ENCODE measurements around the gene ITPKB.
"Not testable (repeated sequence)": the region's sequence is repeated elsewhere in the genome, so short reads cannot be mapped to it uniquely, and the experiment has no call there.

Gene ITPKB

DNA sequence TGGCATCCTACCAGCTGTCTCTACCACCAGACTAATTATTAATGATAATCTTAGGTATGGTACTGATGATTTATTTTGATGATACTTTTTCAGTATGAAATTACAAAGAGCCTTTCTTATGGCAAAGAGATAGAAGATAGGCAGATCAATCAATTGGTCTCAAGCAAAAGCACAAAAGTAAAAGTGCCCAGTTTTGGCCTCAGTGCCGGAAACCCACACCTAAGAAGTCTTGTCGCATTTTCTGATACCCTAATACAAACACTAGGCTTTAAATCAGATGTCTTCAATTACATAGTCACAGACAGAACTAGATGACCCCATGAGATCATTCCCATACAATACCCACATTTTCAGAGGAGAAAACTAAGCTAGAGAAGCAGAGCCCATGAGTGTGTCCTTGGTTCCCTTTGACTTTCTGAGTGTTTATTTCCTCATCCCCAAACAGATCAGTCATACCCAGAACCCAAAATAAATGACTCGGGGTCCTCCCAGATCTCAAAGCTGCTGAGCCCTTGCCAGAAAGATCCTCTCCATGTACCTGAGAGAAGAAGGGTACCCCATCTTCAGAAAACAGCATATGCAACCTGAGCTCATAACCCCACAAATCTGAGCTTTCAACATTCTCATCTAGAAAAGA lies 7.7 kb downstream of the ITPKB start:
- no peak for DNase-seq (ENCODE audit: low read depth in 1 of 2, low spot score in 1 of 2)

DNA sequence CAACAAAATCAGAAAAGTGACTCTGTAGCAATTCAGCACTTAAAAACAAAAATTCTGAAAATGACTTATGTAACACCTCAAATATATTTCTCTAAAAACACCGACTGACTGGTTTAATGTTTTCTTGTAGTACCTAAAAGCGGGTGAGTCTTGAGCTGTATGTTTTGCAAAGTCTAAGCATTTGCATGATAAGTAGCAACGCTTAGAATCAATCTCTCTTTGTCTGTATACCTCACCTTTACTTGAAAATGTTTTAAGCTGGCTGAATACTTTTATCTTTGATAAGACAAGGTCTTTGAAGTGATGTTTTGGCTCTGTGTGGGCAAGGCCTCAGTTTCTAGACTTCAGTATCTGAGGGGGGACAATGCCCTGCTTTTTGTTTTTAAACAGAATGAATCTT lies 8.2 kb downstream of the ITPKB start:
- no peak for DNase-seq (ENCODE audit: low read depth in 1 of 2, low spot score in 1 of 2)

DNA sequence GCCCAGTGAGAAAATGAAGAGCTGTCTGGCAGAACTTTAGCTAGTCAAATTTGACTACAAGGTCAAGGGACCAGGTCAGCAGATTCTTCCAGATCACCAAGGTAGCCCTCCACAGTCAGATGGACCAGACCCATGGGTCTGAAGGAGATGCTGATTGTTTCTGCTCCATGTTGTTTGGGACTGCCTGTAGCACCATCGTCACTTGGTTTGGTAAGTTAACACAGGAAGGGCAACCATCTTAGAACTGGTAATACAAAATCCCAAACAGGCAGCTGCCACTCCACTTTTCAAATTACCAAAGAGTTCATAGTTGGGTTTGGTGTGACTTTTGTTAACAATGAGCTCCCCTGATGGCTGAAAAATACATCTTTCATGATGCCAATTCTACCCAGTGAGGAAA lies 9.0 kb downstream of the ITPKB start:
- no peak for DNase-seq (ENCODE audit: low read depth in 1 of 2, low spot score in 1 of 2)

DNA sequence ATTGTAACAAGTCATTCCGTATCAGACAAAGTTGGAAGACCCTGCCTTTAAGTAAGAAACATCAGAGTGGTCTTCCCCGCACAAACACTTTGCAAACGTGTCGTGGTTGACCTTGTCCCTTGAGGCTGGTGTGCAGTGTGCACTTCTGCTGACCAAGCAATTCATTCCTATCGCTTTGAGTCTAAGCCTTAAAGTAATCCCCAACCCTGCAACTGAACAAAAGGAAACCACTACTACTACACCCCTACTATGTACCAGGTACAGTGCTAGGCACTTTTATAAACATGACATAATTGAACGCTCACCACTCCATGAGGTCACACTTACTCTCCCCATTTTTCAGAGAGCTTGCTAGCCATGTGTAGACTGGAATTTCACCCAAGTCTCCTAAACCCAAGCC lies 10.6 kb downstream of the ITPKB start:
- no peak for DNase-seq (ENCODE audit: low read depth in 1 of 2, low spot score in 1 of 2)

DNA sequence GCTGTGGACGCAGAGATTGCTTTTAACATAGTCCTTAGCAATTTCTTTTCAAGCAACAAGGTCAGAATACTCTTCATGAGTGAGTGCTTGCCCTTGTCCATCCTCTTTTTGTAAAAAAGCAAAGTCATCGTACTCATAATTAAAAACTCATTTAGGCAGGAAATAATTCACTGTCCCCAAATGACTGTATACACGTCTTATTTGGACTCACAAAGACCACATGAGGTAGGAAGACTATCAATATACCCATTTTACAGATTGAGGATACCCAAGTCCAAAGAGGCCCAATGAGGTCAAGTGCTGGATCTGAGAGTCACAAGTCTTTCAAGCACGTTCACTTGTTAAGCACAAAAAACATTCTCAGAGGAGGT lies 13.2 kb downstream of the ITPKB start:
- DNase-seq (ENCODE audit: low read depth in 1 of 2, low spot score in 1 of 2) = no peak

DNA sequence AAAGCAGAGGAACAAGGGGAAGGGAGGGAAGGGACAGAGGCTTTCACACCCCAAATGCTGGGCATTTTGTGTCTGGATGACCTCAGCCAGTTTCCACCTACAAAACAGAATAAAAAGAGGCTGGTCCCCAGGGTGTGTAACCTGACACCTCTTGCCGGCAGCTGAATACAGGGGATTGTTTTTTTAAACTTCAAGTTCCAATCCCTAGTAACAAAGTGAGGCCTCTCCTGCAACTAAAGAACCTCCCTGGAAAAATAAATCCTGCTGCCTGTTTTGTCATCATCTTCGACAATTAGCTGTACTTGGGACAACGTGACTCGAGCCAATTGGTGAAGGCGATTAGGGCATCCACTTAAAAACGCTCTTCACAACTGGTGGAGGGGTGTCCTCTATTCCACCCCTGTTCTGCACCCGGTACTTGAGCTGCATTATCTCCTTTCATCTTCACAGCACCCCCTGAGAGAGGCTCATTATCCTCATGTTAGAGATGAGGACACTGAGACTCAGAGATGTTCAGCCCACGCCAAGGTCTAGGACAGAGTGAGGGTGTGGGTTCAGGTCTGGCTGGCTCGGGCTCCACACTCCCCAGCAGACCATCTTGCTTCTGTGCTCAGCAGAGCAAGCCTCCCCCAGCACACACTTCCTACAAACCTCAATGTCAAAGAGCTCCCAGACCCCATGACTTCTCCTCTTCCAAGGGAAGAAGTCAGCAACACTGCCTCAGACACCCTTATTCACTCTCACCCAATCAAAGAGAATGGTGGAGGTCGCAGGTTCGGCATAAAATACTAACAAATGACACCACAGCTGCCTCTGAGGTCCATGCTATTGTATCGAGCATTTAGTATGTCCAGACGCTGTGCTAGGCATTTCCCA lies 15.2 kb downstream of the ITPKB start:
- DNase-seq (ENCODE audit: low read depth in 1 of 2, low spot score in 1 of 2) = no peak

DNA sequence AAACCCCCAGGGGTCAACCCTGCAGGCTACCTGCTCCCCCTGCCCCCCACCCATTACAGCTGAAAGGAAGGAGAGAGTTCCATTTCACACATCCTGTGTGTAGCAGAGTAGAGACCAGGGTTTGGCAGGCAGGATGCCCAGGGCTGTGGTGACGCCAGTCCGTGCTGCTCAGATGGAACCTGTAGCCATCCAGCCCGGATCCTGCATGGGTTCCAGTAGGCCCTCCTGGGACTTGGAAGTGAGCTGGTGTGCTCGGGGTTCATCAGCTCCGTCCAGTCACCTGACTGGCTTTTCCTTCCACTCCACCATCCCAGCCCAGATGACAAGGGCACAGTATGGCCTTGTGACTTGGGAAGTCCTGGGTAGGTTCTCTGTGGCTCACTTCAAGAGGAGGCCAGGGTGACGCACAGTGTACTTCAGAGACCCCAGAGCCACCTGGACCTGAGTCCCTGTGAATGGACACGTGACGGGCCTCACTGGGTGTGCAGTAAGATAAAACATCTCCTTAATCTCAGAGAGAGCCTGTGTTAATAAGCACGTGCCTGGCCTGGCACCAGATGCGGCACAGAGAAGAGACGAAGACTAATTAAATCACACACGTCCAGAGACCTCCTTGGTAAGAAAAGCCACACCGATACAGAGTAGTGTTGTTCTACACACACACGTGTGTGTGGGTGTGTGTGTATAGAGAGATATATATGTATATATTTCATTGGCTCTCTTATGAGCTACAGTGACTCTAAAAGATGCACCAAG lies 16.0 kb downstream of the ITPKB start:
- DNase-seq (ENCODE audit: low read depth in 1 of 2, low spot score in 1 of 2) = no peak

DNA sequence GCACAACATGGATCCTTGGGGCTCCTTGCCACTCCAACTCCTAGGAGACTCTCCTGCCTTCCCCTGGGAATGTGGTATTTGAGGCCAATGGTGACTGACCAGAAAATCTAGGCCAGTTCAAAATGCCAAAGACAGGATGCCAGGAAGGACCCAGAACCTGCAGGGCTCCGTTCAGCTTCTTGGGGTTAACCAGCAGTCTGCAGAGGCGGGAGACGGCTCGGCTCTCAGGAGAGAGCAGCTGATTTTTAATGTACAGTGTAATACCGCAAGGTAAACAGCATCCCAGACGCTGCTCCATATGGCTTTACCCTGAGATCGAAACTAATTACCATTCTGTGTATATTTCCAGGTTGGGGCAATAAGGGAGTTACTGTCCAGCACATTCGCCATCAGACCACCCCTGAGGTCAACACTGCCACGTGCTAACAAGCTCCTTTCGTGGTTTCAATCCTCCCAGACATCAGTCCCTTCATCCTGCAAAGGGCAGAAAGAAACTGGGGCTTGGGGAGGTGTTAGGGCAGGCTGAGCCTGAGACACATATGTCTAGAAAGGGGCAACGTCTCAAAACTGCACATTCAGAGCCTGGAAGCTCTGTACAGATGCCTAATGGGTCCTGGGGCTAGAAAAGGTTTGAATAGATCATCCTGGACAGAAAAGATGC lies 16.7 kb downstream of the ITPKB start:
- DNase-seq (ENCODE audit: low read depth in 1 of 2, low spot score in 1 of 2) = no peak

DNA sequence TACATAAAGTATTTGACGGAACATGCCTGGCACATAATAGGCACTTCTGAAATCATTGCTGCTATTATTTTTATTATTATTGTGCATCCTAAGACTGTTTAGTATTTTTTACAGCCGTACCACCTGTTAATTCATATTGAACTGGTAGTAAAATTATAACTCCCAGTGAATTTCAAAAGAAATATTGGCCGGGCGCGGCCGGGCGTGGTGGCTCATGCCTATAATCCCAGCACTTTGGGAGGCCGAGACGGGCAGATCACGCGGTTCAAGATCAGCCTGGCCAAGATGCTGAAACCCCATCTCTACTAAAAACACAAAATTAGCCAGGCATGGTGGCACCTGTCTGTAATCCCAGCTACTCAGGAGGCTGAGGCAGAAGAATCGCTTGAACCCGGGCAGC lies 18.5 kb downstream of the ITPKB start:
- DNase-seq (ENCODE audit: low read depth in 1 of 2, low spot score in 1 of 2) = not testable (repeated sequence)

DNA sequence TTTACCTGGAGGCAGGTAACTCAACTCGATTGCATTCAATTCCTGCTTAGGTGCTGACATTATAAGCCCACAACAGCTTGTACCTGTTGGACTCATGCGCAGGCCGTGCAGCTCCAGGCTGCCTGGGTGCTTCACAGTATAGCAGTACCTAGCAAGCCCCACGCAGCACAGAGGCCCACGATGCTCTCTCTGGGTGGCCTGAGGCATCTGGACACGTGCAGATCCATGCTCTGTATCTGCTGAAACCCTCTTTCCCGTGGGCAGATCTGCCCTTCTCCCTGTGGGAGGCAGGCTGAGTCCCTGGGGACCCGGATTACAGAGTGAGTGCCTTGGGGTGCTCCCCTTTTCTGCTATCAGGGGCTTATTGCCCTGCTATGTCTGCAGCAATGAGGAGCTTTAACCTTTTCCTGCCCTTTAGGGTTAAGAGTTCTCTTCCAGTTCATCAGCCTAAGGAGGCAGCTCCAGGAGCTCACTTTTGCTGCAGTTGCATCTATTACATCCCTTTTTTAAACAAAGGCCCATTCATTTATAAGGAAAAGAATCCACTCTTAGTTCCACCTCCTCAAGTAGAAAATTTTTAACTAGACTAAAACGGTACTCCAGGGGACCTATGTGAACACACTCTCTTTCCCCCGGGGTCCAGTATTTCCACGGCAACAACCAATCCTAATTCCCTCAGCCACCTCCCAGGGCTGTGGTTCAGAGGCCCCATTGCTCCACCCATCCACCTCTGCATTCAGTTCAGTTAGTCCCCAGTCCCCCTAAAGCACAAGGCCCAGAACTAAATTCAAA lies 19.3 kb downstream of the ITPKB start:
- no peak for DNase-seq (ENCODE audit: low read depth in 1 of 2, low spot score in 1 of 2)

DNA sequence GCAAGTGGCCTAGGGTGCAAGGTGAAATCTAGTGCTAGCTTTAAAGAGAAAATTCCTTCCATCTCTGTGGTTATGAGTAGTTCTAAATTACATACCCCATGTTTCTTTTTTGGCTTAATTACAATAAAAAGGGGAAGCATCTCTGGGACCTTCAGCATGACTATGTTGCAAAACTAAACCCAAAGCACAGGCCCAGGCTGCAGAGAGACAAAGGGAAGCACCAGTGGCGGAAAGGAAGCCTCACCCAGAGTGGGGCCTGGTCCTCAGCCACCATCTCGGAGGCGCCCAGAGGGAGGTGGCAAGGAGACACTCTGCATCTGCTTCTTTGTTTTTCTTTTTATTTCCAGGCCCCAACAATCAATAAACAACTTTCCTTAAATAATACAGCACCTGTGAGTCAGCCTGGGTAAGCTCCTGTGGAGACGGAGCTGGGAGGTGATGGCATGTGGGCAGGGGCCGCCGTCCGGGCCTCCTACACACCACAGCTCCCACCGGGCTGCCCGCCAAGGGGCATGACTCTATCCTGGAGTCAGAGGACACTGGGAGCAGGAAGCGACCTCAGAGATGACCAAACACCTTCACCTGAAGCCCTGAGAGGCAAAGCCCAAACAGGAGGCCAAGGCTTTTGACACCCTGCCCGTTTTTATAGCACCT lies 21.7 kb downstream of the ITPKB start:
- DNase-seq (ENCODE audit: low read depth in 1 of 2, low spot score in 1 of 2) = no peak

DNA sequence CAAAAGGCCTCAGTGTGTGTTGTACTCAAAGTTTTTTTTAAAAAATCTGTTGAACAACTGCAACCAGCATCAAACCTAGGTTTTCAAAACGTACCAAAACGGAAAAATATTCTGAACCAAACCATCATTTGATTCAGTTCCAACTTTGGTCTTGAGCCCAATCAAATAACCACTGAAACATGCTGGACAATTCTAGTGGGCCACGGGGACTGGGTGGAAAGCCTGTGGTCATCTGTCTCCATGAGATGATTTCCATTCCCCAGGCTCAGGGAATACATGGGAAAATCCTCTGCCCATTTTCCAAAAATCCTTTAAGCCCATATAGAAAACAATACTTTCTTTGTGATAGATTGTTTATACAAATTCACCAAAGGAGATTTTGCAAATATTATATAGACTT lies 22.5 kb downstream of the ITPKB start:
- DNase-seq (ENCODE audit: low read depth in 1 of 2, low spot score in 1 of 2) = no peak

DNA sequence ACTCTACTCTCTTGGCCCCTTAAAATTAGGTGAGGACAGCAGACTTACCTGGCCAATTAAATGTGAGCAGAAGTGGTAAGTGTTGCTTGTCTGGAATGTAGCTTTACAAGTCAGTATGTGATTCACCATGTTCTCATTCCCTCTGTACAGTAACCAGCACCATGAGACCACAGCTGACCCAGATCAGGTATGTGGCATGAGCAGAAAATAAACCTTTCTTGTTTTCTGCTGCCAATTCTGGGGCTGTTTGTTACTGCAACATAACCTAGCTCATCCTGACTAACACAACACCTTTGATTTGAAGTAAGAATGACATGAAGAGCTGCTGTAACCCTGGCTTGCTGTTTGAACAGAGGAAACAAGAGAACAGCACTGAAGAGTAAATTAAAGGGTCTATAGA lies 24.9 kb downstream of the ITPKB start:
- DNase-seq (ENCODE audit: low read depth in 1 of 2, low spot score in 1 of 2) = no peak

DNA sequence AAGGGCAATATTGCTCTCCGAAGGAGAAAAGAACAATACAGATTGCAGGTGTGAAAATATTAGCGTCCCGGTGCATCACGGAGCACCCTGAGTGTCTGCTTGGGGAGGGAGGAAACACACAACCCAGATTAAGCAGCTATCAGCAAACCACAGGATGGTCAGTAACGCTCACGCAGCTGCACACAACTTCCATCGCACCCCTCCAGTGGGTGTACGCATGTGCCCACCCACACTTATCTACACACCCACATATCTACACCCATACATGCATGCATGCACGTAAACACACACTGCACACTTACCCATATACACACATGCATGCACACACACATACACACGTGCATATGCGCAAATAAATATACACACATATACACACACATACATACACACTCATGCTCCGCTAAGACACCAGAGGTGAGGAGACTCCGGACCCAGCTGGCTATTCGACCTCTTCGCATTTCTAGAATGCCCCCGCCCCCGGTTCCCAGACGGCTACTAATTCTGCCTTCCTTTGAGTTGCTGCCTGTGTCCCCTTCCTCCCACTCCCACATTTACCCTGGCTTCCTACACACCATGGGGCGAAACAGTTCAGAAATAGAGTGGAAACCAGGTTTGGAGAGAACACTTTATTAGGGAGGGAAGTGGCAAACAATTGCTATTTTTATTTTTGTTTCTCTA lies 26.2 kb downstream of the ITPKB start:
- DNase-seq (ENCODE audit: low read depth in 1 of 2, low spot score in 1 of 2) = no peak

DNA sequence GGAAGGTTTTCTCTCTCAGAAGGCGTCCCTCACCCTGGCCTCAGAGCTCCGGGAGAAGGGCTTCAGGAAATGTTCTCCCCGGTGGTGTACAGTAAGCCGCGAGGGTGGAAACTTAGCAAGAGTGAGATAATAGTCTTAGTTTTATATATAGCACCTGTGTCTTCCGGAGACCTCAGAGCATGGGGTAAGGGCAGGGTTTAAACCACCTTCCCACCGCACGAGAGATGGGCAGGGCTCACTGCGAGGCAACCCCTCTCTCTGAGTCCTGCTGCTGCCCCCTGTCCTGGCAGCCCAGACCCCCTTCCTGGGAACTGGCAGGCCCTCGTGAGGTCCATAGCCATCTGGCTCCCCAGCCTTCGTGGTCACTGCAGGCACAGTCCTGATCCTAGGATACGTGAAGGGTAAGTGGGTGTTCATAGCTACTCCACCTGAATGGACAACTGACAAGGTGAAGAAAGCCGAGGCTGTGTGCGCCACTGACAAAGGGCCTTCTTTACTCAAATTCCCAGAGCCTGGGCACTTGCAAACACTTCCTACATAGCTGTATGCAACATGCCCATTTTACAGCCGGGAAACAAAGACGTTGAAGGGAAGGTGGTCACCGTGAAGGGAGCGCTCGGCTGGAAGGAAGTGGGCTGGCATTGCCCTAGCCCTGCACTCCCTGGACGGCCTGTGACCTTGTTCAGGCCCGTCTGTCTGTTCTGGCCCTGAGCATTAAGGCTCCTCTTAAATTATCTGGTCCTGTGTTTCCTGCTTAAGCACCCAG lies 26.9 kb downstream of the ITPKB start:
- DNase-seq (ENCODE audit: low read depth in 1 of 2, low spot score in 1 of 2) = no peak

DNA sequence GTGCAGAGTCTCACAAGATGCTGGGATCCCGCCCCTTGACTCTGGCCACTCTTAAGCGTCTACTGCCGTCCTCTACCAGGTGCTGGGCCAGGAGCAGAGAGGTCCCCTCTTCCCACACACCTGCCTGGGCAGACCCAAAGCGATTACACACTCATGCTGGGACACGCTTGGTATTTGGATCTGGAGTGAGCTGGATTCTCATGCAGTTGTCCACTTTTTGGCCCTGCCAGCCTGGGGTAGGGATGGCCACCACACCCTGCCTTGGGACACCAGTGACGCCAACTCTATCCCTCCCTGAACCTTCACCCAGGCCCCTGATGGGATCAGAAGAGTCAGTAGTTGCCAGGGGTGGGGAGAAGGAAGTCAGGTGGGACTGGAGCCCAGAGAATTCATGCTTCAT lies 28.6 kb downstream of the ITPKB start:
- DNase-seq (ENCODE audit: low read depth in 1 of 2, low spot score in 1 of 2) = no peak

DNA sequence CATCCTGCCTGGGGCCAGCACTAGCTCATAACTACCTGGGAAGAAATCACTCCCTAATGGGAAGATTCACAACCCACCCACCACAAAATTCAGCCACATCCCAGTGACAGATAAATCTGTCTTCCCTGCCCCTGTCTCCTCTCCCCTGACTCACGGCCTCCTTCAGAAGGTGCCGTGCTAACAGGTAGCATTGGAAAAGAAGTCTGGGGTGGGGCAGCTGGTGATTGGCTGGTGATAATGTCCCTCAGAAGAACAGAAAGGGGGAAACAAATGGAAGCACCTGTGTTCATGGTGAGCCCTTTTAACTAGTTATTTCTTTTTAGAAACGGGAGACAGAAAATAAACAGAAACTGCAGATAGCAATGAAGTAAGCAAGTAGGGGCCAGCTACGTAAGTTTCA lies 29.1 kb downstream of the ITPKB start:
- DNase-seq (ENCODE audit: low read depth in 1 of 2, low spot score in 1 of 2) = no peak

DNA sequence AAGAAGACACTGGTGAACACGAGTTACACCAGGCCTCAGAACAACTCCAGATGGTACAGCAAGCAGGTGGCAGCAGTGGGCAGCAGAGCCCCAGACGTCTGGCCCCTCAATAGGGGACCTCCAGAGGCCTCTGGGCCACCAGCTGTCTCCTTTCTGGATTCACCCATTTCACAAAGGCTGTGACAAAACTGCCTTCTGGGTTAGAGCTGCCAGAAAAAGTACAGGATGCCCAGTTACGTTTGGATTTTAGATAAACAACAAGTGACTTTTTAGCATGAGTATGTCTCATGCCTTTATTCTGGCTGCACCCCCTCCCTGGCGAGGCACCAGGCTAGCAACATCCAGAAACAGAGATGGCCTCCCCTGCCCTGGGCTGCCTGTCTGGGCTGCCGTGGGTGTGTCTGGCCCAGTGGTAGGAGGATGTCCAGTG lies 30.1 kb downstream of the ITPKB start:
- no peak for DNase-seq (ENCODE audit: low read depth in 1 of 2, low spot score in 1 of 2)

DNA sequence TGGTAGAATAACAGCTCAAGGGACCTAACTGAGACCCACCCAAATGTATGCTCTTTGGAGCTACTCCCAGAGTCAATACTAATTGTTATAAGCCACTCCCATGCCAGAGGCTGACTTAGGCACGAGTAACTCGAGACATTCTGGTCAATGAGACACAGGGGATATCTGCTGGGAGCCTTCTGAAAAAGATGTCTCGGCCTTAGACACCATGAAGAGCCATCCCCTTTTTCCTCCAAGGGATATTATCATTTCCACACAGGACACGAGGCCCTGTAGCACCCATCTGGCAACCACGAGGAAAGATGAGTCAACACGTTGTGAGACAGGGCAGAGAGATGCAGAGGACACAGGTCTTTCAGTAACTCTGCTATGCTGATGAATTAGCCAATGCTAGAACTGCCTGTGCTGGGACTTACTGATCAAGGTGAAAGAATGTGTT lies 30.7 kb downstream of the ITPKB start:
- no peak for DNase-seq (ENCODE audit: low read depth in 1 of 2, low spot score in 1 of 2)
